Kidney tubule cell (primary cell): ENCODE data around the gene ST7L.

ENCODE experiments used
- DNase-seq: peaks from one replicate; pipeline ENCODE4 v3.0.0-alpha.2; 2018; ENCODE audit warnings: low spot score

ST7L gene

DNA sequence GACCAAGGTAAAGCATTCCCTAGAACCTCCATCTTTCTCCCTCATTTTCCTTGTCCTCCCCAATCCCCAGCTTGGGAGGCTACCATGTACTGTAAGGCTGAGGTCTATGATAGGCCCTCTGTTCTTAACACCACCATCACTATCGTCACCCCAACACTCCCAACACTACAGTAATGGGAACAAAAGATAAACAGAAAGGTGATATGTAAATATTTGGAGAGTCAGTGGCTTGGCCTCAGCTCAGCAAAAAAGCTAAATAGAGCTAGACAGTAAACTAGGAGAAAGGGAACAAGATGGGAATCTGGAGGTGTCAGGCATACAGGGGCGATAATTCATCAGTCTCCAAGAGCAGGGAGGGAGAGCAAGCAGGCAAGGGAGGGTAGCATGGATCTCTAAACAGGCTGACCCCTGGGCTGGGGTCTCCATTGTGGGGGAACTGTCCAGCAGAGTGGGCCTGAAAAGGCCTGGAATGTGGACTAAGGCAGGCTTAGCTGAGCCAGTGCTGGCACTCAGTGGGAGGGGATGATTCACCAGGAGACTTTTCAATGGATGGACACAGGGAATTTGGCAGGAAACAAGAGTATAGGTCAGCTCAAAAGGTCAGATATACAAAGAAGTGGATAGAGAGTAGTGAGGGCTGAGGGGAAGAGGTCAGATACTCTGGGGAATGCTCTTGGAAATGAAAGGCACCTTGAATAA, 103.5 kb downstream of the ST7L start:
- DNase-seq: peak; percentile 89

DNA sequence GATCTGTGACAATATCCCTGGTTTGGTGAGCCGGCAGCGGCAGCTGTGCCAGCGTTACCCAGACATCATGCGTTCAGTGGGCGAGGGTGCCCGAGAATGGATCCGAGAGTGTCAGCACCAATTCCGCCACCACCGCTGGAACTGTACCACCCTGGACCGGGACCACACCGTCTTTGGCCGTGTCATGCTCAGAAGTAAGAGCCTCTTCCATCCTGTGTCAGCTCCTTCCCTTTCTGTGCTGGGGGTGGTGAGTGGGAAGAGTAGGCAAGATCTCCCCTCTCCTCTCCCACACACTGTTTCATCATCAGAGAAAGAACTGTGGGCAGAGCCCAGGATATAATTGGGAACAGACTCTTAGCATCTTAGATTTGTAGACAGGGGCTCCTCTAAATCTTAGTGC, 104.0 kb downstream of the ST7L start:
- no peak for DNase-seq

DNA sequence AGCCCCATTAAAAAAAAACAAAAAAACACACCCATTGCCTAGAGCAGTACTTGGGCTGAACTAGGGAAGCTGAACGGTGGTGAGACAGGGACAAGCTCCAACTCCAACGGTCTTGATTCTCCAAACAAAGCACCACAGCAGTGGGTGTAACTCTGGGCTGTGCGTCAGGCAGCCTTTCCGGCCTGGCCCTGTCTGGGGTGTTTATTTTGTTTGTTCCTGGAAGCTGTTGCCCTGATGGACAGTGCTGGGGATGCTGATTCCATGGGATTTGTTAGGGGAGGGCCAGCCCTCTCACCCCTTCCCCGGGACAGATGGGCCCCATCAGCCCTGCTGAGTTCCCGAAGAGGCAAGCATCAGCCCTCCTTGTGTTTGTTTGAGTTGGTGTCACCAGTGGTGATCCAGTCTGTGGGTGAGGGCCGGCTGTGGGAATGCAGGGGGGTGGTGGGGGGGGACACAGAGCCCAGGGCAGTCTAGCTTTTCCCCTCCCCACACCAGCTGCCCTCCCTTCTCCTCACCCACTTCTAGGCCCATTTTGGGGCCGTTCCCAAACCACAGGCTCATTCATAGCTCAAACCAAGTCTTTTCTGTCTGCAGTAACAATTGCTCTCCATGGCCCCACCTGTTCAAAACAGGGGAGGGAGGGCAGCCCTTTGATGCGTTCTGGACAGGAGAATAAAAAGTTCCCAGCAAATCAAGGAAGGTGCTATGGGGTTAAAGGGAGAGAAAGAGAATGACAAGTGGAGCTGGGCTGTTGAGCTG, 105.7 kb downstream of the ST7L start:
- no peak for DNase-seq

DNA sequence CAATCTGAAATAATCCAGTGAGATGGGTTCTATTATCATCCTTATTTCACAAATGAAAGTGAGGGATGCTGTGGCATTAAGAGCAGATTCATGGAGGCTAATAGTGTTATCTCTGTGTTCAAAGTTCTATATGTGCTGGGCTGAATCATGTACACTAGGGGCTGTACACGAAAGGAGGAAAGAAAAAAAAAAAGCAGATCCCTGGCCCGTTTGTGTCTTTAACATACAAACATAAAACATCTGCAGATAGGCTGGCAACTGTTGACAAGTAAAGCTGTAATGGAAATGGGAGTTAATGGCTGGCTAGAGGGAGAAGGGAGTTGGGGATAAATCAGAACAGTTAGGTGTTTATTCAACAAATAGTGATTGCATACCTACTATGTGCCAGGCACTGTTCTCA, 107.0 kb downstream of the ST7L start:
- no peak for DNase-seq

DNA sequence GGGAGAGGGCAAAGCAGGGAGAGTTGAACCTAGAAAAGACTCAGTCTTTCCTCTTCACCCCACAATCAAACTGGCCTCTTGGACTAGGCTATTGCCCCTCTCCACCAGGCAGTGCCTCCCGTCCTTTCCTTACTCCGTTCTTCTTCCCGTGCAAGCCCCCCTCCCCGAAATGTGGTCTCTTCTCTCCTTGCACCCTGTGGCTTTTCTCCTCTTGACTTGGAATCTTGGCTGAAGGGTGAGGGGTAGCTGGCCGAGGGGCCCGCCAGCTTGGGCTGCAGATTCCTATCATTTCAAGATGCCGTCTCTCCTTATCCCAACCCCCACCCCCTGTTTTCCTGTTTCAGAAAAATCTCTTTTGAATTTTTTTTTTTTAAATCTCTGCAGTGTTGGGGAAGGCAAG, 108.6 kb downstream of the ST7L start:
- no peak for DNase-seq

DNA sequence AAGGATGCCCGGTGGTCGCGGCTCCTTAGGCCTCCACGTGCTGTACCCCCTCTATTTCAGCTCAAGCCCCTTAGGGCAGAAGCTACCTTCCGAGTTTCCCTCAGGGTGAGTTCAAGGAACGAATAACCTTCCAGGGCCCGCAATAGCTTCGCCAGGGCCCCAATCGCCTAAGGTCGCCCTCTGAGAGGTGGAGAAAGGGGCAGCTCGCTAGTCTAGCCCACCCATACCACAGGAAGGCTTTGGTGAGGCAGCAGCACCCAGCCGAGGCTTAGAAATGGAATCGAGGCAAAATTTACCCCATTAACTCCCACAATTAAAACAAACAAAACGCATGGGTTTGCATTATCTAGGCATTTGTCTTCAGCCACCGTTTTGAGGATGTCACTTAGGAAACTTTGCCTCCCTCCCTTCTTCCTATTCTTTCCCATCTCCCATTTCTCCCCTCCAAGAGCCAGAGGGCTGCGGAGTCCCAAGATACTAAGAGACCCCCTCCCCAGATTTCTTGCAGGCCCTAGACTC, 109.2 kb downstream of the ST7L start:
- DNase-seq: no peak

DNA sequence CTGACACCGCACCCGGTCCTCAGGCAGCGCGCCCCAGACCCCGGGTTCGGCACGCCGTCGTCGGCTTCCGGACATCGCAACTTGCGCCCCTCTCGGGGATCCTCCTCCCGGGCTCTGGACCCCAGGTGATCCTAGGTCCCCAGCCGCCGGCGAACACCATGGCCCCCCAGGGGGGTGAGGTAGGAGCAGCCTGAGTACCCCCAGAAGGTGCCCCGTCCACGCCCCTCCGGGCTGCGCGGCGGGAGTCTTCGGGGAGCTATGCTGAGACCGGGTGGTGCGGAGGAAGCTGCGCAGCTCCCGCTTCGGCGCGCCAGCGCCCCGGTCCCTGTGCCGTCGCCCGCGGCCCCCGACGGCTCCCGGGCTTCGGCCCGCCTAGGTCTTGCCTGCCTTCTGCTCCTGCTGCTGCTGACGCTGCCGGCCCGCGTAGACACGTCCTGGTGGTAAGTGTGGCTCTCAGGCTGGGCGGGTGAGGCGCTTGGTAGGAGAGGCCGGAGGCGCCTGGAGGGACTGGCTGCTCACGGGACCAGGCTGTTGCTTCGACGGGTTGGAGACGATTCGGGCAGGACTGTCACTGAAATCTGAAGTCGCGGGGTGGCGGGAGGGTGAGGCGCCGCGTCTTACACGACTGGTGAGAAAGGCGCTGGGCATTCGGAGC, 109.8 kb downstream of the ST7L start:
- no peak for DNase-seq

DNA sequence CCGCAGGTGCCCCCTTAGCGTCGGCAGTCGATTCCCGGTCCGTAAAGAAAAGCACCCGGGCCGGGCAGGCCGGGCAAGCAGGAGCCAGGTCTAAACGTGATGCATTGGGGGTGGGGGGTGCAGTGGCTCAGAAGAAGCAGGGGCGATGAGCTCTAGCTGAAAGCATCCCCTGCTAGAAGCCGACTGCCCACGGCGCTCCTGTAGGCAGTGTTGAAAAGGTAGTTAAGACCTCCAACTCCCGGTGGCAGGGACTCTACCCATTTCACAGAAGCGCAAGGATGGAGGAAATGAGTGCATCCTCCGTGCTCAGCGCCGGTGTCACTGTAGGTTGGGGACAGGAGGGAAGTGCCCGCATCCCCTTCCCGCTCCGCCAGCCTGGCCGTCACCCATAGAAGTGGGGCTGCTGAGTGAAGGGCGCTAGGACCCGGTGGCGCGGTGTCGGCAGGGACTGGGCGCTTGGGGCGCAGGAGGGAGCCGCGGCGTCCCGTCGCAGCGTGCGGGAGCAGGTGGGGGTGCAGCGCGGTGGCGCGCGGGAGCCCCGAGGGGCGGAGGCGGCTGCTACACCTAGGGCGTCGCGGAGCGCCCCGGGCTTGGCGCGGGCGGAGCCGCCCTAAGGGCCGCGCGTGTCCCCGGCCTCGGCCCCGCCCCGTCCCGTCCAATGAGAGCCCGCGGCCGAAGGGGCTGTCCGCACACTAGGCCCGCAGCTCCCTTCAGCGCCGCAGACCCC, 110.5 kb downstream of the ST7L start, which contains the start of gene WNT2B:
Gene WNT2B (plus strand): TSS at position 688 of the 727 bp plus-strand sequence. CDS start 298 bp downstream, outside the sequence.
- DNase-seq: no peak

DNA sequence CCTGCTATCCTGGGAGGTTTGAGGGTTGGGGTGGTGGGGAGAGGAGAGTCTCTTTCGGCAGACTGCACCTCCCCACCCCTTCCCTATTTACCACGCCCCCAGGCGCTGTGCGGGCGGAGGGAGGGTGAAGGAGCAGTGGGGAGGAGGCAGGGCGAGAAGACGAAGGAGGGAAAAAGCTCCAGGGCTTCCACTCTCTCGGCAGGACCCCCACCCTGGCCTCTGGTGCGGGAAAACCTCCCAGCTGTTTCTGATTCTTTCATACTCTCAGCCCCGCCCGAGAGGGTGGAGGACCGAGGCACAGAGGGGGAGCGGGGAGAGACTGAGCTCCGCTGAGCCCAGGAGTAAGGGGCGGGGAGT, 111.0 kb downstream of the ST7L start:
- no peak for DNase-seq

DNA sequence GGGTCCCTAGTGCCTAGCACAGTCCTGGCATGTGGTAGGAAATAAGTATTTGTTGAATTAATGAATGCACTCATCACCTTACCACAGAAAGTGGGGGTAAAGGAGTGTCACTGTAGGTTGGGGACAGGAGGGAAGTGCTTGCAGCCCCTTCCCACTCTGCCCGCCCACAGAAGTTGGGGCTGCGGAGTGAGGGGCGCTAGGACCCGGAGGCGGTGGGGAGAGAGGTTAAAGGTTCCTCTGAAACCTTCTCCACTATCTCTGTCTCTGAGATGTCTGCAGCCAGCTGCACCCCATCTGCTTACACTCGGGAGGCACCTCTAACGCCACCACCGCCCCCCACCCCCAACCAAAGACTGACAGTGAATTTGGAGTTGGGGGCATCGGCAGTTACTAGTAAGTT, 111.6 kb downstream of the ST7L start:
- no peak for DNase-seq

DNA sequence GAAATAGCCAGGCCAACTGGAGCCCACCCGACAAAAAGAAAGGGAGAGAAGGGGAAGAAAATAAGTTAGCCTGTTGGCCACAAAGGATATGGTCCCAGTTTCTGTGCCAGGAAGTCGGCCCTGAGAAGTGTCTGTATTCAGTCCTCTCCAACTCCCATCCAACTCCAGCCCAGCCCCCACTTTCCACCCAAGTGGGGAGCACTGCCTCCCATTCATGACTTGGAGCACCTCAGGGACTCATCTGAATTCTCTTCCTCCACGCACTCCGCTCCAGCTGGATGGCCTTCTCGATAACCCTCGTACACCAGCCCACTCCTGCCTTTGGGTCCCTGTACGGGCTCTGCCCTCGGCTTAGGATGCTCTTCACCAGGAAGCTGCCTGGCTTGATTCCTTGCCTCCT, 112.2 kb downstream of the ST7L start:
- DNase-seq: no peak

DNA sequence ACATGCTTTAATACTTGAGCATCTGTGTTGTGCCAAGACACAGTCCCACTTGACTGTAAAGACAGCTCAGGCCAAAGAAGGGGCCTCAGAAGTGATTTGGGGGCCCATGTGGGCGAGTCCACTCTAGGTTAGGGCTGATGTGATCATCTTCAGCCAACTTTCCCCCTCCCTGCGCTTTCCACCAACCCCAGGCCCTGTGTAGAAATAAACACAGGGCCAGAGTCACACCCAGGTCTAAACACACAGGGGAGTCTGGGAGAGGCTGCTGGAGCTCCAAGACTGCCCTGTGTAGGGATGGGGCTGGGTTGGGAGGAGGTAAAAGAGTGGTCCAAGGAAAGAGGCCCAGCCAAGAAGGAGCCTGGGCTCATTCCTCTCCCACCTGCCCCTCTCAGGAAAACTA, 112.6 kb downstream of the ST7L start:
- DNase-seq: no peak

DNA sequence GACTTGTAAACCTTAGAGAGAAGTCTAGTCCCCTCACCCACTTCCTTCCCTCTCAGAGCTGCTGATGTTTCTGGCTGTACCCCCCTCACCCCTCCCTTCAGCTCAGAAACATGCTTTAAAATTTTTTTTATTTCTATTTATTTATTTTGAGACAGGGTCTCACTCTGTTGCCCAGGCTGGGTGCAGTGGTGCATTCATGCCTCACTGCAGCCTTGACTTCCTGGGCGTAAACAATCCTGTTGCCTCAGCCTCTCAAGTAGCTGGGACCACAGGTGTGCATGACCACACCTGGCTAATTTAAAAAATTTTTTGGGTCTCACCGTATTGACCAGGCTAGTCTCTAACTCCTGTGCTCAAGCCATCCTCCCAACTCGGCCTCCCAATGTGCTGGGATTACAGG, 113.1 kb downstream of the ST7L start:
- DNase-seq: no peak

DNA sequence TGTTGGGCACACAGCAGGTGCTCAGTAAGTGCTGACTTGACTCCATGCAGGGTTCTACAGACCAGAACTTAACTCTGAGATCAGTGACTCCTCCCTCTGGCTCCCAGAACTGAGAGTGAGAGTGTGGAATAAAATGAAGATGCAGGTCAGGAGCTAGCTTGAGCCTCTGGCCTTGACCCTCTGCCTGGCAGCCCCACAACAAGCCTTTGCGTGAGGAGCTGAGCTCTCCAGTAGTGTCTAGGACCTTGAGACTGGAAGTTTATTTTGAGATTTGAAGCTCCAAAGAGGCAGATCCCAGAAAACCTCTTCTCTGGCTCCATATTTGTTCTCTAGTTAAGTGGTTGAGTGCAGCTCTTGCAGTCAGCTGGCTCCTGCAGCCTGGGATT, 113.5 kb downstream of the ST7L start:
- DNase-seq: no peak

DNA sequence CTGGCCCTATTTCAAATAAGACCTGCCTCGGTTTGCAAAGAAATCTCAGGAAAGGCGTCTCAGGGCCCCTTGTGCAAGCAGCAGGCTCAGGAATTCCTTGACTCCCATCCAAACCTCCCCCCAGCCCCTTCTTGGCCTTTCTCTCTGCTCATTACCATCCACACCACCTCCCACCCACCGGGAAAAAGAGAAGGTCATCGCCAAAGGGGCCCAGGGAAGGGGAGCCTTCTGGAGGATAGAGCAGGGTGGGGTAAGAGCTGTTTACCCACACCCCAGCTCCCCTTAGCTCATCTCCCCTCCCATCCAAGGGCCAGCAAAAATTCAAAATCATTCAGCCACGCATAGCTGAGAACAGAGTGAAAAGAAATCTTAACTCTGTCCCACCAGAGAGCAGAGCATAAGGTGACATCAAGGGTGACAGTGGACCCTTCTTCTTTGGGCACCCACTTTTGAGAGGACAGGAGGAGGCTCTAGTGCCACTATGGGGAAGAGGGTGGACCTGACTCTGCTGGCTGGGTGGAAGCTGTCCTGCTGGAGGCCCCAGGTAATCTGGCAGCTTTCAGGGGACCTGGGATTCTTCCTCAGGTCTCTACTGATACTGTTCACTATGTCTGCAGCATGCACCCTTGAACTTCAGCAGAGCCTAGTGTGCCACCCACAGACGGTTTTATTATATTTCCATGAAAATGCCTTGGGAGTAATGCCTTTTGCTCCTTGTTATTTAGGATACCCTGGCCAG, 114.1 kb downstream of the ST7L start:
- DNase-seq: no peak

DNA sequence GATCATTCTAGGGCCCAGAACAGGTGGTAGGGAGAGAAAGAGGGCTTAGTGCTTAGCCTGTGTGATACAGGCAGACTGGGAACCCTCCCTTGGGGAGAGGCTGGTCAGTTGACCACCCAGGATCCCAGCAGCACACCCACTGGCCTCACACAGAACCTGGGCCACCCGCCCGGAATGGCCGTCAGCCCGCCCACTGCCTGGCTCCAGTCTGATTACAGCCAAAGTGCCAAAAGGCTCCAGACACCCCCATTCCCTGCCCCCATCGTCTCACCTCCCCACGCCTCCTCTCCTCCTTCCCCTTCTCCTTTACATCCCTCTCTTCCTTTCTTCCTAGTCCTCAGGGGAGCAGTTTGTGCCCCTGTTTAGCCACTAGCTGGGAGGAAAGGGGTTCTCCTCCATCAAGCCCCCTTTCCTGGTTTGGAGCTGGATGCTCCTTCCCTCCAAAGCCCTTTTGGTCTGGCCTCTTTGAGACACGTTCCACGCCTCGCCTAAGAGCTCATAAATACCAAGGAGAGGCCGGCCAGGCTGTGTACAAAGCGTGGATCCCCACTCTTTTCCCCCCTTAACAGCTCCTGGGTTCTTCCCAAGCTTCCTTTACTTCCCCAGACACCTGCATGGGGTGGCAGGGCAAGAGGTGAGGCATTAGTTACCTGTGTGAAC, 114.8 kb downstream of the ST7L start:
- no peak for DNase-seq

DNA sequence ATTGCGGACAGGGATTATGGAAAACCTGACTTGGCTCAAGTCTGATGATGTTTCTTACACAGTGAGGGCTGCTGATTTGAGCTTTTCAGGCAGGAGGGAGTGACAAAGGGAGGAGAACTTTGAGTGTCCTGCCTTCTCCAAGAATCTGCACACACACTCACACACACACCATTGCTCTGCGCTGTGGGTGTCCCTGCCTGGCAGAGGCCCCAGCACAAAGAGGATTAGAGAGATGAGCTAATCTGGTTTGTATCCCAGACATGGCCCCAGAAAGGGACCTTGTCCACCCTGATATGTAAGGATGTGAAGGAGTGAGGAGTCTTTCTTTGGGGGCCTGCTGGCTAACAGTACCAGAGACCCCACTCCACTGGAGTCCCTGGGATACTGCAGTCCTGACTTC, 116.1 kb downstream of the ST7L start:
- no peak for DNase-seq

DNA sequence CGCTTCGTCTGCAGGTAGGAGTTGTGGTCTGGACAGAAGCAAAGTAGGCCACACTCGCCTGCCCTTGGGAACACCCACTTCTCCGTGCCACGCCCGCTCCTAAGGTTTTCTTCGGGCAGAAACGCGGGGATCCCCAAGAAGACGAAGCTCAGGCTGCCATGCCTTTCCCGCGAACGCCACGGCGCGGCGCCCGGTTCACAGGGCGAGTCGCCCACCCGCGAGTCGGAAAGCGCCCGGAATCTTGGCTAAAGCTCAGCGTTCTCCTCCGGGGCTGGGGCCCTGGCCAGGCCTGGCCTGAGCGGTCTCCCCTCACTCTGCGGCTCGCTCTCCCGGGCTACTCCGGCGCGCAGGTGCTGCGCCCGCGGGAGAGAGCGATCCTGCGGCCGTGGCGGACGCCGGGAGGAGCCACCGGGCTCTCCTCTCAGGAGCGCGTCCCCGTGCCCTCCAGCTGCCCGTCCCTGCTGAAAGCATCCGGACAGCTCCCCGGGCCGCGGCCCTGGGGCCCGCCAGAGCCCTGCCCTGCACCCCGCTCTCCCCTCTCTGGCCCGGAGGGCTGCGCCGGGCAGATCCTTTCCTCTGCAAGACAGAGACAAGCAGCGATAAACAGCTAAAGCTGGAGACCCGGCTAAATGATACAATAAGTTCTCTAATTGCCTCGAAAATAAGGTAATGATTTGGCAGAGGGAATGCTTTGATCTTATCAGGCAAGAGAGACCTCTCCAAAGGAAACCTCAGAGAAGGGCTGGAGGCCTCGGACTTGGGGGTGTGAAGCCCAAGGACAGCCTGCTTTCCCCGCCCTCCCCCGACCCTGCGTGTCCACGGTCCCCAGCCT, 116.9 kb downstream of the ST7L start:
- DNase-seq: peak; percentile 78

DNA sequence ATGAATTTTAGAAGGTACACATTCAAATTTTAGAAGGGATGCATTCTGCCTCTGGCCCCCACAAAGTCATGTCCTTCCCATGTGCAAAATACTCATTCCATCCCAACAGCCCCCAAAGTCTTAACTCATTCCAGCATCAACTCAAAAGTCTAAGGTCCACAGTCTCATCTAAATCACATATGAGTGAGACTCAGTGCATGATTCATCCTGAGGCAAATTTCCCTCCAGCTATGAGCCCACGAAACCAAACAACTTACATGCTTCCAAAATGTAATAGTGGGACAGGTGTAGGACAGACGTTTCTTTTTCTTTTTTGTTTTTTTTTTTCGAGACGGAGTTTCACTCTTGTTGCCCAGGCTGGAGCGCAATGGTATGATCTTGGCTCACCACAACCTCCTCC, 122.7 kb downstream of the ST7L start:
- no peak for DNase-seq

DNA sequence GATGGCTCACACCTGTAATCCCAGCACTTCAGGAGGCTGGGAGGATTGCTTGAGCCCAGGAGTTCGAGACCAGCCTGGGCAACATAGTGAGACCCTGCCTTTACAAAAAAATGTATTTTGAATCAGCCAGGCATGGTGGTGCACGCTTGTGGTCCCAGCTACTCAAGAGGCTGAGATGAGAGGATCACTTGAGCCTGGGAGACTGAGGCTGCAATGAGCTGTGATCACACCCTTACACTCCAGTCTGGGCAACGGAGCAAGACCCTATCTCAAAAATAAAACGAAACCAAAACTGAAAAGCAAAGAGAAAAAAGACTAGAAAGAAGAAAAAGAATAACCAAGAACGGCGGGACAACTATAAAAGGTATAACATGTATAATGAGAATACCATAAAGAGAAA, 125.6 kb downstream of the ST7L start:
- no peak for DNase-seq
